Vagina (tissue), 2 donors: ENCODE measurements around the gene MEF2A. TPM values are rescaled to one million over a fixed set of nuclear protein-coding genes. Genes with fewer than 3 reads are reported as not detected.

Experiments used
- DNase-seq, 2 donors: peaks; one replicate each; pipeline ENCODE4 v3.0.0-alpha.2; 2017; ENCODE audit errors: extremely low spot score in 2 of 2
- H3K27ac ChIP-seq: fragments of 200-600 bp; sonication (generic); one replicate; pipeline ENCODE4 v1.5.1; 2019
- H3K27me3 ChIP-seq: fragments of 200-600 bp; sonication (generic); one replicate; pipeline ENCODE4 v1.5.1; 2019
- H3K36me3 ChIP-seq, 2 donors: fragments of 200-600 bp; sonication (generic); one replicate each; pipeline ENCODE4 v1.5.1; 2017 to 2019
- H3K4me1 ChIP-seq: fragments of 200-600 bp; sonication (generic); one replicate; pipeline ENCODE4 v1.5.1; 2019
- H3K4me3 ChIP-seq, 2 donors: fragments of 200-600 bp; sonication (generic); 1 replicate in 1 of 2; 2 replicates in 1 of 2; pipeline ENCODE4 v1.5.1; 2016 to 2019
- H3K9me3 ChIP-seq: fragments of 200-600 bp; sonication (generic); one replicate; pipeline ENCODE4 v1.5.1; 2019
- CTCF ChIP-seq, 3 experiments: fragments of 450-650 bp in 2 of 3; fragments of 200-600 bp in 1 of 3; sonication (generic) in 1 of 3; IDR thresholded peaks; one replicate each; pipeline ENCODE4 v1.5.1; 2017 to 2019; ENCODE audit warnings: antibody characterized with exemption in 3 of 3, mild to moderate bottlenecking in 2 of 3, moderate library complexity in 2 of 3
- POLR2A ChIP-seq, 2 donors: fragments of 450-650 bp; IDR thresholded peaks; one replicate each; pipeline ENCODE4 v1.6.1; 2017; ENCODE audit warnings: antibody characterized with exemption in 2 of 2, mild to moderate bottlenecking in 2 of 2, moderate library complexity in 2 of 2
- POLR2AphosphoS5 ChIP-seq, 2 donors: sonication (generic); formaldehyde crosslinking; IDR thresholded peaks; one replicate each; pipeline ENCODE4 v1.9.0; 2017; ENCODE audit warnings: antibody characterized with exemption in 2 of 2, mild to moderate bottlenecking in 2 of 2, low read depth in 1 of 2; ENCODE audit not compliant: insufficient read depth in 1 of 2
- intact Hi-C: fragments of 100-400 bp; cut with DNase I; formaldehyde crosslinking; loops from one replicate; pipeline ENCODE4 v1.15.1; 2023
- total RNA-seq: library from RNA; depleted of rRNA; stranded (reverse); fragments of >200 nt; gene quantifications from one replicate; pipeline ENCODE4 v1.2.3, GENCODE V29; 2016

MEF2A gene
- total RNA-seq, 1 donor from 2014 or later = 51.3 TPM

DNA sequence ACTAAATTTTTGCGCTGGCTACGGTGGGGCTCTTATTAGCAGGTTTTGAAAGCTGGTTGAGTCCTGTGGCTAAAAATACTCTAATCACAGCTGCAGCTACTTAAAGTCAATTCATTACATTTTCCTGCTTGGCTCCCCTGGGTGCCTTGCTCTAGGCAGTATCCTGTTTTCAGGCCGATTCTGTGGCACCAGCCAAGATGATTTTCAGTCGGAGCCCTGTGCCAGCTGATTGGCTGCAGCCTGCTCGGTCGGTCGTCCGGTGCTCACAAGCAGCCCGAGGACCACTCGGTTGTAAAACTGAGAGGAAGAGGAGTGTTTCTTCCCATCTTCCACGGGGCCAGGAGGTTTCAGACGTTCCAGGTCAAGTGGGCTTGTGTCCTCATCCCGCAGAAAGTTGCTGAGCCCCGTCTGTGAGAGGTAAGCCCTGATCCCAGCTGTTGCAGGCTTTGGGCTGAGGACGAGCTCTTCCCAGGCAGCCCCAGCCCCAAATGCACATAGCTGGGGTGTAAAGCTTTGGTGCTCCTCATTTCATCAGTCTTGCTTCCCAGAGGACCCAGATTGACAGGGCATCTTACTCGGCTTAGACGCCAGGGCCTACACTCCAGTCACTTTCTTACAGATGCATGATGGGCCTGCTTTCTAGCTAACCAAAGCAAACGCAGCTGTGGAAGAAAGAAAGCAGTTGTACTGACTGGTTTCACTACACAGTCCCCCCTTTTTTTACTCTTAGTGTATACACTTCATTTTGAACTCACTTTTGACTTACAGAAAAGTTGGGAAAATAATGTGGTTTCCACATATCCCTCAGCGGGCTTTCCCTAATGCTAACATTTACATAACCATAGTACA is 151.6 kb downstream of the MEF2A start:
- Histone ChIP-seq H3K27me3 (no peaks in the 10 kb centered on the region), H3K36me3 (peaks cover 0 to 10% of the 10 kb centered on the region in 2 donors), H3K4me1 (peaks cover 32% of the 10 kb centered on the region), H3K27ac (peak overlapping the region; percentile 43), H3K9me3 (no peaks in the 10 kb centered on the region), H3K4me3 (no peak overlapping the region)
- intact Hi-C loops = no loop called here
- no peak for DNase-seq
- TF ChIP-seq POLR2A (IDR thresholded peaks at IDR 0.05) = no peak

DNA sequence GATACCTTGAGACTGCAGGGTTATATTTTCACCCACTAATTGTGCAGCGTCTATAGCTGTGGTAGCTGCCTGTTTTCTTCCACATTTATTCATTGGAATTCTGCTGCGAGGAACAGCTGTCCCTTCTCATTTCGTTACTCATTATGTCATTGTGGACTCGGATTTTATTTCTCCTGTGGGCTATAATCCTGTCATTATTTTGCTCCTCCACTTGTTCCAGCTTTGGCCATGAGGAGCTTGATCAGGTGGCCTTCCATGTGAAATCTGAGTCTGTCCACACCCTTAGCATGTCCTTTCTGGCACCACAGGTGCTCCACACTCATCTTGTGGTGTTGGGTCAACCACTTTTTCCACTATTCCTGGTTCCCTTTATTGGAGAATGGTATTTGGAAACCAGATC is 152.6 kb downstream of the MEF2A start:
- DNase-seq = peak in 1 of 2 donors; percentile 56
- Histone ChIP-seq H3K27ac (no peak overlapping the region), H3K27me3 (no peaks in the 10 kb centered on the region), H3K4me3 (no peak overlapping the region), H3K9me3 (no peaks in the 10 kb centered on the region), H3K36me3 (no peaks in the 10 kb centered on the region), H3K4me1 (peaks cover 32% of the 10 kb centered on the region)
- intact Hi-C loops = no loop called here
- TF ChIP-seq CTCF (IDR thresholded peaks at IDR 0.05) (no peak), POLR2AphosphoS5 (IDR thresholded peaks at IDR 0.05; ENCODE audit: insufficient read depth in 1 of 2, low read depth in 1 of 2) (no peak), POLR2A (IDR thresholded peaks at IDR 0.05) (no peak)

- Histone ChIP-seq H3K36me3 (no peaks in the 10 kb centered on the region), H3K27me3 (no peaks in the 10 kb centered on the region), H3K4me1 (peaks cover 32% of the 10 kb centered on the region), H3K27ac (no peak overlapping the region), H3K4me3 (no peak overlapping the region), H3K9me3 (no peaks in the 10 kb centered on the region)
- DNase-seq = peak in 1 of 2 donors; percentile 7
- intact Hi-C loops = no loop called here
- no peak for TF ChIP-seq CTCF (IDR thresholded peaks at IDR 0.05)
- TF ChIP-seq POLR2A (IDR thresholded peaks at IDR 0.05) = no peak
Observed at GRCh38 chr15:99719096-99719541, 153.3 kb downstream of the MEF2A start.

DNA sequence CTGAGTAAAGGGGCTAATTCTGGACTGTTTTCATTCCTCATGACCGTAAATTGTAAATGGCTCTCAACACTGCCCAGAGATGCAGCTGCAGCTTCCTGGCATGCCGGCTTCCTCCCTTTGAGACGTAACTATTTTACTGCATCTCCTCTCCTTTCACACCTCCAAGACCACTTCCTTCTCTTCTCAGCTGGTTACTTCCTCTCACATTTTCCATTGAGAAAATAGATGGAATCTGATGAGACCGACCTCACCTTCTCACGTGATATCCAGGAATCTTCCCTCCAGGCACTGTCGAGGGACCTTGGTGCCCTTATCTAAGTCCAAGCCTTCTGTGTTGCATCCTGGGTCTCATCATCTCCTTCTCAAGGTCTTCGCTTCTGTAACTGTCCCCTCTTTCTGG is 154.7 kb downstream of the MEF2A start:
- intact Hi-C loops = no loop called here
- Histone ChIP-seq H3K9me3 (no peaks in the 10 kb centered on the region), H3K27ac (no peak overlapping the region), H3K27me3 (no peaks in the 10 kb centered on the region), H3K36me3 (no peaks in the 10 kb centered on the region), H3K4me1 (peaks cover 32% of the 10 kb centered on the region), H3K4me3 (no peak overlapping the region)
- DNase-seq = peak in 1 of 2 donors; percentile 27
- no peak for TF ChIP-seq POLR2A (IDR thresholded peaks at IDR 0.05)
- no peak for TF ChIP-seq POLR2AphosphoS5 (IDR thresholded peaks at IDR 0.05; ENCODE audit: insufficient read depth in 1 of 2, low read depth in 1 of 2)
- TF ChIP-seq CTCF (IDR thresholded peaks at IDR 0.05) = no peak

GRCh38 chr15:99721104-99721778 is 155.5 kb downstream of the MEF2A start:
- Histone ChIP-seq H3K9me3 (no peaks in the 10 kb centered on the region), H3K27me3 (no peaks in the 10 kb centered on the region), H3K36me3 (no peaks in the 10 kb centered on the region), H3K27ac (no peak overlapping the region), H3K4me1 (peaks cover 32% of the 10 kb centered on the region), H3K4me3 (no peak overlapping the region)
- TF ChIP-seq POLR2AphosphoS5 (IDR thresholded peaks at IDR 0.05; ENCODE audit: insufficient read depth in 1 of 2, low read depth in 1 of 2) (no peak), CTCF (IDR thresholded peaks at IDR 0.05) (no peak), POLR2A (IDR thresholded peaks at IDR 0.05) (no peak)
- peak in 1 of 2 donors; percentile 86 for DNase-seq
- intact Hi-C loops = no loop called here
